GM23338 (cell line): ENCODE data around the gene SLC25A10. TPM values are rescaled to one million over a fixed set of nuclear protein-coding genes. Genes with fewer than 3 reads are reported as not detected.

Experiments
- ATAC-seq: fragments of 200-7000 bp; cut with Tn5 transposase; 3 replicates; pipeline ENCODE4 v1.9.1; 2020
- DNase-seq: peaks from one replicate; pipeline ENCODE4 v3.0.0-alpha.2; 2015; ENCODE audit warnings: low spot score
- H2AFZ ChIP-seq: fragments of 200-600 bp; sonication (generic); 2 replicates; pipeline ENCODE4 v1.8.0; 2016; ENCODE audit warnings: antibody characterized with exemption, mild to moderate bottlenecking, moderate library complexity
- H3F3A ChIP-seq: fragments of 200-600 bp; sonication (generic); replicated peaks from 2 replicates; pipeline ENCODE4 v1.8.0; 2017; ENCODE audit warnings: antibody characterized with exemption, mixed run types, low read depth
- H3K27ac ChIP-seq: fragments of 200-600 bp; sonication (generic); 2 replicates; pipeline ENCODE4 v1.6.1; 2016; ENCODE audit warnings: low read depth
- H3K27me3 ChIP-seq: fragments of 200-600 bp; sonication (generic); 2 replicates; pipeline ENCODE4 v1.8.0; 2016; ENCODE audit warnings: mild to moderate bottlenecking, mixed run types, moderate library complexity; ENCODE audit not compliant: insufficient read depth
- H3K36me3 ChIP-seq: fragments of 200-600 bp; sonication (generic); 2 replicates; pipeline ENCODE4 v1.8.0; 2016; ENCODE audit warnings: mild to moderate bottlenecking; ENCODE audit not compliant: insufficient read depth
- H3K4me1 ChIP-seq: fragments of 200-600 bp; sonication (generic); 2 replicates; pipeline ENCODE4 v1.8.0; 2016; ENCODE audit warnings: mild to moderate bottlenecking, moderate library complexity; ENCODE audit not compliant: insufficient read depth
- H3K4me2 ChIP-seq: fragments of 200-600 bp; sonication (generic); 2 replicates; pipeline ENCODE4 v1.7.1; 2017; ENCODE audit warnings: mixed run types
- H3K4me3 ChIP-seq: fragments of 200-600 bp; sonication (generic); 2 replicates; pipeline ENCODE4 v1.6.1; 2016; ENCODE audit warnings: mixed run types
- H3K79me2 ChIP-seq: fragments of 200-600 bp; sonication (generic); replicated peaks from 2 replicates; pipeline ENCODE4 v1.8.0; 2017; ENCODE audit warnings: mild to moderate bottlenecking; ENCODE audit not compliant: insufficient read depth
- H3K9me2 ChIP-seq: fragments of 200-600 bp; sonication (generic); 2 replicates; pipeline ENCODE4 v1.8.0; 2017; ENCODE audit not compliant: insufficient read depth
- H4K20me1 ChIP-seq: fragments of 200-600 bp; sonication (generic); replicated peaks from 2 replicates; pipeline ENCODE4 v1.8.0; 2017; ENCODE audit warnings: mild to moderate bottlenecking; ENCODE audit not compliant: insufficient read depth
- H3K27ac Mint-ChIP-seq: 2 replicates; pipeline ENCODE4 v1.8.0; 2020; ENCODE audit warnings: inconsistent platforms, mild to moderate bottlenecking, moderate library complexity, mixed read lengths
- H3K27me3 Mint-ChIP-seq: 3 replicates; pipeline ENCODE4 v1.8.0; 2022; ENCODE audit warnings: low read depth, mild to moderate bottlenecking, moderate library complexity, mixed read lengths, inconsistent platforms; ENCODE audit not compliant: insufficient read depth, poor library complexity
- H3K36me3 Mint-ChIP-seq: 3 replicates; pipeline ENCODE4 v1.8.0; 2021; ENCODE audit warnings: low read depth, mild to moderate bottlenecking, inconsistent platforms, moderate library complexity, mixed read lengths
- H3K4me1 Mint-ChIP-seq: 3 replicates; pipeline ENCODE4 v1.8.0; 2020; ENCODE audit warnings: mild to moderate bottlenecking, inconsistent platforms, mixed read lengths
- H3K4me3 Mint-ChIP-seq: 3 replicates; pipeline ENCODE4 v1.8.0; 2021; ENCODE audit warnings: moderate library complexity, mild to moderate bottlenecking, inconsistent platforms, mixed read lengths
- H3K9me3 Mint-ChIP-seq: 3 replicates; pipeline ENCODE4 v1.8.0; 2020; ENCODE audit warnings: moderate library complexity, mild to moderate bottlenecking, inconsistent platforms, mixed read lengths
- CREB1 ChIP-seq: fragments of 250-450 bp; sonication (Bioruptor Pico); IDR thresholded peaks from 2 replicates; pipeline ENCODE4 v1.5.0; 2020; ENCODE audit warnings: low read depth, mild to moderate bottlenecking, moderate library complexity
- ETS1 ChIP-seq: IDR thresholded peaks from 2 replicates; pipeline ENCODE4 v1.6.1; 2016; ENCODE audit warnings: antibody characterized with exemption
- EZH2 ChIP-seq: fragments of 200-600 bp; sonication (generic); IDR thresholded peaks from one replicate; pipeline ENCODE4 v1.8.0; 2017; ENCODE audit warnings: antibody characterized with exemption, mild to moderate bottlenecking, low read depth; ENCODE audit not compliant: unreplicated experiment
- EZH2phosphoT487 ChIP-seq: fragments of 200-600 bp; sonication (generic); IDR thresholded peaks from one replicate; pipeline ENCODE4 v1.8.1; 2018; ENCODE audit warnings: antibody characterized with exemption; ENCODE audit not compliant: unreplicated experiment
- JUNB ChIP-seq: IDR thresholded peaks from one replicate; pipeline ENCODE4 v1.6.1; 2016; ENCODE audit warnings: antibody characterized with exemption; ENCODE audit not compliant: unreplicated experiment
- NANOG ChIP-seq: IDR thresholded peaks from 2 replicates; pipeline ENCODE4 v1.6.1; 2016; ENCODE audit warnings: antibody characterized with exemption, borderline replicate concordance
- STAT1 ChIP-seq: IDR thresholded peaks from one replicate; pipeline ENCODE4 v1.6.1; 2016; ENCODE audit warnings: antibody characterized with exemption; ENCODE audit not compliant: unreplicated experiment
- ZNF114 ChIP-seq: fragments of 250-450 bp; sonication (Bioruptor Pico); IDR thresholded peaks from 2 replicates; pipeline ENCODE4 v1.5.0; 2020; ENCODE audit warnings: mild to moderate bottlenecking, moderate library complexity
- ZNF462 ChIP-seq: fragments of 250-450 bp; sonication (Bioruptor Pico); IDR thresholded peaks from 2 replicates; pipeline ENCODE4 v1.5.0; 2020; ENCODE audit warnings: mild to moderate bottlenecking, moderate library complexity
- polyA plus RNA-seq: library from polyadenylated mRNA; unstranded; fragments of >200 nt; fragmentation: Nextera tagmentation; extraction: Ambion mirVana; gene quantifications from 2 replicates; pipeline ENCODE4 v1.2.1, GENCODE V29; 2016
- total RNA-seq: library from RNA; depleted of rRNA; stranded (reverse); fragments of >200 nt; shearing (Covaris generic); gene quantifications from 2 replicates; pipeline ENCODE4 v1.2.3, GENCODE V29; 2014

Gene SLC25A10
- total and polyA plus RNA-seq, 2 experiments from 2014 or later: 25.7 to 47.4 TPM

- Histone ChIP-seq H3F3A (peaks cover 18% of the 10 kb centered on the region), H3K4me2 (peak overlapping the region; percentile 99), H3K9me2 (no peaks in the 10 kb centered on the region), H3K4me3 (peak overlapping the region; percentile 96), H4K20me1 (peaks cover 8% of the 10 kb centered on the region; the same call in 1 of the 2 replicates), H3K4me1 (peaks cover 6% of the 10 kb centered on the region), H3K79me2 (peaks cover 48% of the 10 kb centered on the region), H3K36me3 (no peaks in the 10 kb centered on the region), H3K27me3 (no peaks in the 10 kb centered on the region), H3K27ac (no peak overlapping the region), H2AFZ (no peak overlapping the region)
- Mint-ChIP-seq H3K27me3 (peaks cover 16% of the 10 kb centered on the region), H3K36me3 (peaks cover 44% of the 10 kb centered on the region), H3K4me3 (peak overlapping the region; percentile 92), H3K9me3 (no peaks in the 10 kb centered on the region; the same call in 2 of the 3 replicates), H3K4me1 (peaks cover 12% of the 10 kb centered on the region), H3K27ac (no peak overlapping the region)
- no peak for DNase-seq
- ATAC-seq: no peak
- TF ChIP-seq EZH2 (no peak), ZNF114 (CRISPR knock-in tag) (no peak), CREB1 (no peak), JUNB (no peak), STAT1 (no peak), NANOG (no peak), EZH2phosphoT487 (no peak), ZNF462 (no peak), ETS1 (no peak)
These were observed 27.0 kb upstream of the SLC25A10 start for GRCh38 chr17:81685108-81685507.
